IPS-NIHi11 (cell line): Measurements from ENCODE around the gene BCL2L1.

ENCODE experiments used
- DNase-seq: peaks from one replicate; pipeline ENCODE4 v3.0.0; 2012; ENCODE audit warnings: mixed read lengths, low spot score

The BCL2L1 gene

GRCh38 chr20:31708736-31709534, 13.7 kb downstream of the BCL2L1 start:
- DNase-seq: no peak

GRCh38 chr20:31707994-31708735, 14.5 kb downstream of the BCL2L1 start:
- DNase-seq: no peak

GRCh38 chr20:31707258-31707615, 15.4 kb downstream of the BCL2L1 start:
- no peak for DNase-seq

GRCh38 chr20:31706607-31707257, 15.9 kb downstream of the BCL2L1 start:
- DNase-seq: no peak

GRCh38 chr20:31705598-31706597, 16.8 kb downstream of the BCL2L1 start:
- DNase-seq: no peak

- DNase-seq: no peak
Observed at GRCh38 chr20:31705191-31705590, 17.5 kb downstream of the BCL2L1 start.

- peak; percentile 45 for DNase-seq
Observed at GRCh38 chr20:31704225-31705119, 18.2 kb downstream of the BCL2L1 start.

- no peak for DNase-seq
Observed at GRCh38 chr20:31701591-31701990, 21.1 kb downstream of the BCL2L1 start.

GRCh38 chr20:31700747-31701146, 21.9 kb downstream of the BCL2L1 start:
- no peak for DNase-seq

GRCh38 chr20:31699801-31700728, 22.6 kb downstream of the BCL2L1 start:
- no peak for DNase-seq

GRCh38 chr20:31698803-31699718, 23.6 kb downstream of the BCL2L1 start:
- no peak for DNase-seq

- no peak for DNase-seq
Observed at GRCh38 chr20:31698243-31698802, 24.3 kb downstream of the BCL2L1 start.

GRCh38 chr20:31695849-31696804, 26.5 kb downstream of the BCL2L1 start:
- no peak for DNase-seq

GRCh38 chr20:31694842-31695593, 27.6 kb downstream of the BCL2L1 start:
- no peak for DNase-seq

- peak; percentile 52 for DNase-seq
Observed at GRCh38 chr20:31693987-31694661, 28.5 kb downstream of the BCL2L1 start.

GRCh38 chr20:31693402-31693801, 29.3 kb downstream of the BCL2L1 start:
- no peak for DNase-seq
